GM21367 (cell line): ENCODE data around the gene KCTD3.
A peak's percentile ranks its signal among the peaks of the same experiment; 100 is the strongest.

Experiments used
- ATAC-seq: cut with Tn5 transposase; IDR thresholded peaks from one replicate; pipeline ENCODE4 v1.9.1; 2021; ENCODE audit not compliant: unreplicated experiment

KCTD3 gene

GRCh38 chr1:215603319-215603718 is 36.2 kb downstream of the KCTD3 start:
- ATAC-seq = no peak

- ATAC-seq = no peak
Measured at GRCh38 chr1:215605011-215605621, 38.0 kb downstream of the KCTD3 start.

GRCh38 chr1:215606036-215606435 is 38.9 kb downstream of the KCTD3 start:
- ATAC-seq = no peak

- ATAC-seq = no peak
Measured at GRCh38 chr1:215606564-215607168, 39.6 kb downstream of the KCTD3 start.

GRCh38 chr1:215607412-215607811 is 40.3 kb downstream of the KCTD3 start:
- ATAC-seq = no peak

GRCh38 chr1:215608646-215609045 is 41.5 kb downstream of the KCTD3 start:
- ATAC-seq = no peak

GRCh38 chr1:215612391-215612790 is 45.3 kb downstream of the KCTD3 start:
- no peak for ATAC-seq

- ATAC-seq = peak; percentile 60
Measured at GRCh38 chr1:215617979-215618378, 50.9 kb downstream of the KCTD3 start.

GRCh38 chr1:215623162-215623561 is 56.1 kb downstream of the KCTD3 start:
- ATAC-seq = no peak

- no peak for ATAC-seq
Measured at GRCh38 chr1:215625949-215626348, 58.8 kb downstream of the KCTD3 start.

- ATAC-seq = no peak
Measured at GRCh38 chr1:215631040-215631439, 63.9 kb downstream of the KCTD3 start.

GRCh38 chr1:215631489-215631888 is 64.4 kb downstream of the KCTD3 start:
- ATAC-seq = no peak

GRCh38 chr1:215635827-215636226 is 68.7 kb downstream of the KCTD3 start:
- no peak for ATAC-seq

GRCh38 chr1:215636258-215636965 is 69.3 kb downstream of the KCTD3 start:
- no peak for ATAC-seq

- no peak for ATAC-seq
Measured at GRCh38 chr1:215637041-215637573, 70.0 kb downstream of the KCTD3 start.

- ATAC-seq = no peak
Measured at GRCh38 chr1:215640429-215641148, 73.5 kb downstream of the KCTD3 start.

GRCh38 chr1:215643592-215644321 is 76.7 kb downstream of the KCTD3 start:
- ATAC-seq = no peak

GRCh38 chr1:215645182-215645581 is 78.1 kb downstream of the KCTD3 start:
- no peak for ATAC-seq

- ATAC-seq = no peak
Measured at GRCh38 chr1:215645861-215646260, 78.8 kb downstream of the KCTD3 start.

- ATAC-seq = no peak
Measured at GRCh38 chr1:215647738-215648137, 80.6 kb downstream of the KCTD3 start.

GRCh38 chr1:215648957-215649356 is 81.9 kb downstream of the KCTD3 start:
- no peak for ATAC-seq
